HT-29 (cell line): Measurements from ENCODE around the gene ACD. TPM values are rescaled to one million over a fixed set of nuclear protein-coding genes. Genes with fewer than 3 reads are reported as not detected.
A peak's percentile ranks its signal among the peaks of the same experiment; 100 is the strongest.
"Not testable (repeated sequence)": the region's sequence is repeated elsewhere in the genome, so short reads cannot be mapped to it uniquely, and the experiment has no call there.

Experiments used
- DNase-seq: peaks from one replicate; pipeline ENCODE4 v3.0.0-alpha.2; 2015; ENCODE audit warnings: low spot score
- total RNA-seq: library from RNA; depleted of rRNA; stranded (reverse); fragments of >200 nt; shearing (Covaris generic); gene quantifications from 2 replicates; pipeline ENCODE4 v1.2.3, GENCODE V29; 2014; rRNA removed

ACD gene
- total RNA-seq, result 79.6 and 82.2 TPM in 2 replicates

- peak; percentile 95 for DNase-seq
Observed at GRCh38 chr16:67659675-67660563, at the start of gene ACD. TSS of gene ACD (minus strand) at chr16:67660260. CDS start at chr16:67660220, 40 bp downstream.

GRCh38 chr16:67709050-67709449 is 49.0 kb upstream of the ACD start:
- no peak for DNase-seq

- DNase-seq, result no peak
Observed at GRCh38 chr16:67708368-67708771, 48.3 kb upstream of the ACD start.

DNA sequence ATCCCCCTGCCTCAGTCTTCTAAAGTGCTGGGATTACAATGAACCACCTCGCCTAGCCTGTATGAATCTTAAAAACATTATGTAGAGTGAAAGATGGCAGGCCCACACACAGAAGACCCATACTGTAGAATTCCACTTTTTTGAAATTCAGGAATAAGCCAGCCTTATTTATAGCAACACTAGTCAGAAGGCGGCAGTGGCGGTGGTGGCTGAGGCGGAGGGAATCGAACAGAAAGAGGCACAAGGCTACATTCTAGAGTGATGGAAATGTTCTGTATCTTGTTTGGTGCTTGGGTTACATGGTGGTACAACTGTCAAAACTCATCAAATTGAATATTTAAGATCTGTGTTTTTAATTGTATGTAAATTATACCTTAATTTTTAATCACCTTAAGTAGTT is 47.7 kb upstream of the ACD start:
- DNase-seq, result no peak

DNA sequence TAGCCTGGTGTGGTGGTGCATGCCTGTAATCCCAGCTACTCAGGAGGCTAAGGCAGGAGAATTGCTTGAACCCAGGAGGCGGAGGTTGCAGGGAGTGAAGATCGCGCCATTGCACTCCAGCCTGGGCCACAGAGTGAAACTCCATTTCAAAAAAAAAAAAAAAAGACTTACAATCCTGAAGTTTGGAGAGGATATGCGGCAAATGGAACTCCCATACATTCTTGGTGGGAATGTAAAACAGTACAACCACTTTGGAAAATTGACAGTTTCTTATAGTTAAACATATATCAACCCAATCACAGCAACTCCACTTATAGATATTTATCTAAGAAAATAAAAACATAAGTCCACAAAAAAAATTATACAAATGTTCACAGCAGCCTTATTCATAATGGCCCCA is 47.1 kb upstream of the ACD start:
- DNase-seq, result no peak

- no peak for DNase-seq
Observed at GRCh38 chr16:67704110-67704509, 44.0 kb upstream of the ACD start.

GRCh38 chr16:67703626-67704025 is 43.6 kb upstream of the ACD start:
- DNase-seq, result no peak

DNA sequence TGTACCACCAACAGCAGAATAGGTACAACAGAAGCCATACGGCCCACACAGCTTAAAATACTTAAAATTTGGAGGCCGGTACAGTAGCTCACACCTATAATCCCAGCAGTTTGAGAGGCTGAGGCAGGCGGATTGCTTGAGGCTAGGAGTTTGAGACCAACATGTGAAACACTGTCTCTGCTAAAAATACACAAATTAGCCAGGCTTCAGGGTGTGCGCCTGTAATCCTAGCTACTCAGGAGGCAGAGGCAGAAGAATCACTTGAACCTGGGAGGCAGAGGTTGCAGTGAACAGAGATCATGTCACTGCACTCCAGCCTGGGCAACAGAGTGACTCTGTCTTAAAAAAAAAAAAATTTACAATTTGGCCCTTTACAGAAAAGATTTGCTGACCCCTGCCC is 42.1 kb upstream of the ACD start:
- no peak for DNase-seq

GRCh38 chr16:67701420-67701819 is 41.4 kb upstream of the ACD start:
- no peak for DNase-seq

DNA sequence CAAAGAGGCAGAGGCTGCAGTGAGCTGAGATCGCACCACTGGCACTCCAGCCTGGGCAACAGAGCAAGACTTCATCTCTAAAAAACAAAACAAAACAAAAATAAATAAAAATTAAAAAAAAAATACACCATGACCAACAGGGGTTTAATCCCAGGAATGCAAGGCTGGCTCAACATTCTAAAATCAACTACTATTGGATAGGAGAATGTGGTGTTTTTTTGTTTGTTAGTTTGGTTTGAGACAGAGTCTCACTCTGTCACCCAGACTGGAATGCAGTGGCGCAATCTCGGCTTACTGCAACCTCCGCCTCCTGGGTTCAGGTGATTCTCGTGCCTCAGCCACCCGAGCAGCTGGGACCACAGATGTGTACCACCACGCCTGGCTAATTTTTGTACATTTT is 39.2 kb upstream of the ACD start:
- no peak for DNase-seq

GRCh38 chr16:67697422-67698185 is 37.5 kb upstream of the ACD start:
- no peak for DNase-seq

DNA sequence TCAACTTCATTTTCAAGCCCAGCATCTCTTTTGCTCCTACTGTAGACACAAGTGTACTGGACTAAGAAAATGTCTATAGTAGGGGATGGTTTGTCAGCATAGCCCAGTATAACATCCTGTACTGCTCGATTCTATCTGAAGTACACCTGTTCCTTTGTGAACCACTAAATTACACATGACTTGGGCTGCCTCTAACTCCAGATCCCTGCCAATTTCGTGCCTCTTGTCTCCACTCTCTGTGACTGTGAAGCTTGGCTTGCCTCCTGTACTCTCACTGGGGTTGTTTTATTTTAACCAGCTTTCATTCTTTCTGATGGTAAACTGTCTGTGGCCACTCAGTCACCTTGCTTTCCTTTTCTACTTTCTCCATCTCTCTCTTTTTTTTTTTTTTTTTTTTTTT is 34.6 kb upstream of the ACD start:
- DNase-seq, result no peak

- DNase-seq, result not testable (repeated sequence)
Observed at GRCh38 chr16:67693517-67694285, 33.6 kb upstream of the ACD start.

GRCh38 chr16:67685388-67686112 is 25.5 kb upstream of the ACD start:
- no peak for DNase-seq

DNA sequence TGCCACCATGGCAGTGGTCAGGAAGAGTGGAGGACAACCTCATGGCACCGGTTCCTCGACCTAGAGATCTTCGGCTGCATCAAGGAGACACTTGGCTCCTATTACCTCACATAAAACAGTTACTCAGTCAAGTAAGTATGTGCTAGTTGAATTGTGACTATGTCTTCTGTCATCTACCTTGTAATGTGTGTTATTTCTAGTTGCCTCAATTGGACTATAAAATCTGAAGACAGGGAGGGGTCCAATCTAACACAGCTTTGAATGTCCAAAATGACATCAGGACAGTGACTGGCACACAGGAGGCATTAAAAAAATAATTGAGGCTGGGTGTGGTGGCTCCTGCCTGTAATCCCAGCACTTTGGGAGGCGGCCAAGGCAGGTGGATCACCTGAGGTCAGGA is 23.7 kb upstream of the ACD start:
- DNase-seq, result no peak

GRCh38 chr16:67679935-67680897 is 20.2 kb upstream of the ACD start:
- DNase-seq, result no peak

DNA sequence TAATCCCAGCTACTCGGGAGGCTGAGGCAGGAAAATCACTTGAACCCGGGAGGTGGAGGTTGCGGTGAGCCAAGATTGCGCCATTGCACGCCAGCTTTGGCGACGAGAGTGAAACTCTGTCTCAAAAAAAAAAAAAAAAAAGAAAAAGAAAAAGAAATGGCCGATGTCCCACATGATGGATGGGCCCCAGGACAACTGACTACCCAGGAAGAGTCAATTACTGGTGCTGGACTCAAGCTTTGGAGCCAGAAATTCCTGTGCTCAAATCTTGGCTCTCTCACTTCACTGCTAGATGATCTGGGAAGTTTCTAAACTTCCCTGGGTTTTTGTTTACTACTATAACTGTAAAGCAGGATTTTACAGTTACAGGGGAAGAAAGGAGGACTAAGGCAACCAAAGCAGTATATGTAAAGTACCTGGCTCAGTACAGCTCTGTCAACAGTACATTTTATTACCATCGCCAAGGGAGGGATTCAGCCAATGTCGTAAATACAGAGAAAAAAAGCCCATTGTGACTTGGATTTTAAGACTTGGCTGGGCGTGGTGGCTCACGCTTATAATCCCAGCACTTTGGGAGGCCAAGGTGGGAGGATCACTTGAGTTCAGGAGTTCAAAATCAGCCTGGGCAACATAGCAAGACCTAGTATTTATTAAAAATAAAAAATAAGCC is 18.4 kb upstream of the ACD start:
- DNase-seq, result peak; percentile 23

- no peak for DNase-seq
Observed at GRCh38 chr16:67677712-67678111, 17.7 kb upstream of the ACD start.

GRCh38 chr16:67676939-67677338 is 16.9 kb upstream of the ACD start:
- DNase-seq, result no peak

DNA sequence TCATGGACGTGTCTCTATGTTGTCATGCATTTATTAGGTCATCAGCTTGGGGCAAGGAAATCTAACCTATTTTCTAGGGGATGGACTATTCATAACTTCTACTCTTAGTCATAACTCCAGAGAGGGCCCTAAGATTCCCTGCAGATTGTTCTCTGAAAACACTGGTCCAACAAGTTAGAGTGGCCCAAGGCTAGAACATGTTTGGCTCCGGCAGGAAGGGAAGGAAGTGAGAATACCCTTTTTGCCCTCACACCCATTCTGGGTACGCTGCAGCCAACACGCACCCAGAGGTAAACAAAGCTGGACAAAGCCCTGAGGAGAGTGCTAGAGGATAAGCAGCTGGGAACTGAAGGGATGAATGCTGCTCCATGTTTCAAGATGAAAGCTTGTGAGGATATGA is 16.5 kb upstream of the ACD start:
- DNase-seq, result no peak
